NCI-H446 (cell line): Measurements from ENCODE around the gene ZNF839.
"Not testable (repeated sequence)": the region's sequence is repeated elsewhere in the genome, so short reads cannot be mapped to it uniquely, and the experiment has no call there.

Experiments
- DNase-seq, 2 experiments: peaks; one replicate each; lab custom pipeline; 2025; lab: John Stamatoyannopoulos, UW

The ZNF839 gene

DNA sequence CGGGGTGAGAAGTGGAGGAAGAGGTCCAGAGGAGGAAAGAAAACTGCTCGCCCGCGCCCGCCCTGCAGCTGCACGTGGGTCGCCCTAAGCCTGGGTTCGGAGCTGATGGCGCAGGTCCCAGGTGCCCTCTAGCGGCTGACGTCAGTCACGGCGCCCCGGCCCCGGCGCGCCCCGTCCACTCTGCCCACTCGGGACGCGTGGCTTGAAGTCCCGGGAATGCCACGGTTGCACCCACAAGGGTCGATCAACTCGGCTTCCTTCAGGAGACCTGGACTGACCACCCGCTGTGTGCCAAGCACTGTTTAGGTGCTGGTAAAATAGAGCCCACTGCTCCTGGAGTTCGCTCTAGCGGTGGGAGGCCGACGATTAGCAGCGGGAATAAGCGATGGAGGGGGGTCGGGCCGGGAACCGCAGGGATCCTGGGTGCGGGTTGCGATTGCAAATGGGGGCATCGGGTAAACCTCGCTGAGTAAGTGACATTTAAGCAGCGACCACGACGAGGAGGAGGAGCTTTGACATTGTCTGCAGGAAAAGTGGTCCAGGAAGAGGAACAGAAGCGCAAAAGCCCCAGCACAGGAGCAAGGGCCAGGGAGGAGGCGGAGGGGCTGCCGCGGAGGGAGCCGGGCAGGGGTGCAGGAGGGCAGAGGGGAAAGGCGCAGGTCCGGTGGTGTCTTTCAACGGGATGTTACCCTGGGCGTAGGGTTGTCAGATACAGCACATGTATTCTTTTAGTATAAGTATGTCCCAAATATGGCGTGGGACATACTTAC is 5.1 kb upstream of the ZNF839 start:
- DNase-seq: peak; percentile 50 to 83

- DNase-seq: no peak
Observed at GRCh38 chr14:102315121-102315520, 4.4 kb upstream of the ZNF839 start.

- peak; percentile 60 to 68 for DNase-seq
Observed at GRCh38 chr14:102316338-102316742, 3.2 kb upstream of the ZNF839 start.

- peak; percentile 79 to 93 for DNase-seq
Observed at GRCh38 chr14:102316743-102317563, 2.6 kb upstream of the ZNF839 start.

- DNase-seq: peak in 1 of 2 experiments; percentile 59
Observed at GRCh38 chr14:102317564-102318248, 1.8 kb upstream of the ZNF839 start.

- peak in 1 of 2 experiments; percentile 50 for DNase-seq
Observed at GRCh38 chr14:102318781-102319276, 717 bp upstream of the ZNF839 start.

- DNase-seq: peak in 1 of 2 experiments; percentile 23
Observed at GRCh38 chr14:102320033-102320660, 601 bp downstream of the ZNF839 start.

GRCh38 chr14:102320671-102321455 is 1.3 kb downstream of the ZNF839 start:
- DNase-seq: no peak

DNA sequence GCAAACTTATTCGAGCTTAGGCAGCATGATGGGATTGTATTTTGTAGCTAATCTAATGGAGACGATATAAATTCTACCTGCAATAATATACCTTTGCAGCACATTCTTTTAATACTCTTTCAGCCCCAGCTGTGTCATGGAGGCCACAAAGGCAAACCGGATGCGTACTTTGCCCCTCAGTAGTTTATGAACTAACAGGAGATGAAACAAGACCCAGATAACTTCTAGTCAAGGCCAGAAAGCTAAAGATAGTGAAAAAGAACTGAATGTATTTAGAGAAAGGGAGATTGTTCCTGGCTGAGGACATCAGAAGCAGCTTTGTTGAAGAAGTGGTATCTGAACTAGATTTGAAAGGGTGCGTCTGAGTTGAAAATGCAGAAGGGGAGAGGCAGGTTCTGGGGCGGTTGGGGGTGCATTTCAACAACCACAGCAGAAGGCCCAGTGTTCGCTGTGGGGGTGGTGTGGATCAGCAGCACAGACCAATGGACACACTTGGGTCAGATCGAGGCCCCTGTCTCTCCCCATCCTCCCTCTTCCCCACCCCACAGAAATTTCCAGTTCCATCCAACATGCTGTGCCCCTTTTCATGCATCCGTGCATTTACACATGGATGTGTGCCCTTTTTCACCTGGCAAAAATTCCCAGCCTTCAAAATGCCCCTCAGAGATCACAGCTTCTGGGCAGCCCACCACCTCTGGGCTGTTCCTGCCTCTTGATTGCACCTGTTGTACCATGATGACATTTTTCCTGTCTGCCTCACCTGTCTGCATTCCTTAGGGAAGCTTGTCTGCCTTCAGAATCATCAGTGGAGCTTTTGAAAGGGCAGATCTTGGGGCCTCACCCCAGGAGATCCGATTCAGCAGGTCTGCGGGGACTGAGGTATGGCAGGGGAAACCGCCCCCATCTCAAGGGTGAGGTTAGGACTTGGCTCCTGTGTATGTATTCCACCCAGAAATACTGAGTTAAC is 2.2 kb downstream of the ZNF839 start:
- DNase-seq: no peak

DNA sequence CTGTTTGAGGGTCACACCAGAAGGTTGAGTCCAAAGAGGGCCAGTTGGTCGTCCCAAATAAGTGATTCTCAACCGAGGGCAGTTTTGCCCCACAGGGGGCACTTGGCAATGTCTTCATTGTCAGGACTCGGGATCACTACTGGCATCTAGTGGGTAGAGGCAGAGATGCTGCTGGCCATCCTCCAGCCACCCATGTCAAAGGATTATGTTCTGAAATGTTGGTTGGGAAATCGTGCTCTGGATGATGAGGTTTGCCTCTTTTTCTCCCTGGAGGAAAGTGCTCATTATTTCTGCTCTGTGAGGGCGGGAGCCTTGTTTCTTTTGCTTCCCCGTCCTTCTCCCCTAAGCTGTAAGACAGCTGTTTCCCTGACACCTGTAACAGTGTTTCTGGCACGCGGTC is 3.6 kb downstream of the ZNF839 start:
- peak; percentile 45 to 63 for DNase-seq

DNA sequence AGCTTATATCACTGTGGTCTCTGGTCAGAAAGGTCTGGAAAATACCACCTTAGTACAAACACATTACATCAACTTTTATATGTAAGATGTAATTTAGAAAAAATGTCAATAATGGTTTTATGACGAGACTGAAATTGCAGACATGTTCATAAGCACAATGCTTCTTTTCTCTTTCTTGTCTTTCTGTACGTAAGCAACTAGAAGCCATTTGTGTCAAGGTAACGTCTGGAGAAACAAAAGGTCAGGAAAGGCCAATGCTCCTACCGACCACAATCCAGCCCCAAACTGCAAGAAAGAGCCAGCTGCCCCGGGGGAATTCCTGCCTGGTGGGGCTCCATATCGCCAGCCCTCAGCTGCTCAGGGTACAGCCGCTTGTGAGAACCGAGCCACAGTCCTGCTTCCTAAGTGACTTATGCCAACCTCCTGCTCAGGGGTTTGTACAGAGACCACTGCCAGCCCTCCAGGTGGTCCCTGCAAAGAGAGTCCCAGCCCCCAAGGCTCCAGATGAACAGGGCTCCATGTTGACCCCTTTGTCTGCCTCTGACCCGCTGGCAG is 6.3 kb downstream of the ZNF839 start:
- no peak for DNase-seq

DNA sequence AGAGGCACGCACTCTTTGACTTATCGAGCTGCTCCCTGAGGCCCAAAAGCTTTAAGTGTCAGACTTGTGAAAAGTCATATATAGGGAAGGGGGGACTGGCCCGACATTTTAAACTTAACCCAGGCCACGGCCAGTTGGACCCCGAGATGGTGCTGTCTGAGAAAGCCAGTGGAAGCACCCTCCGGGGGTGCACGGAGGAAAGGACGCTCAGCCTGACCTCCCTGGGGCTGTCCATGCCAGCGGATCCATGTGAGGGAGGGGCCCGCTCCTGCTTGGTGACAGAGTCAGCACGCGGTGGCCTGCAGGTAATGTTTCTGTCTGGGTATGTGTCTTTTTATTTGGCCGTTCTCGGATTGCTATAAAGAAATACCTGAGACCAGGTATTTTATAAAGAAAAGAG is 7.0 kb downstream of the ZNF839 start:
- DNase-seq: no peak

DNA sequence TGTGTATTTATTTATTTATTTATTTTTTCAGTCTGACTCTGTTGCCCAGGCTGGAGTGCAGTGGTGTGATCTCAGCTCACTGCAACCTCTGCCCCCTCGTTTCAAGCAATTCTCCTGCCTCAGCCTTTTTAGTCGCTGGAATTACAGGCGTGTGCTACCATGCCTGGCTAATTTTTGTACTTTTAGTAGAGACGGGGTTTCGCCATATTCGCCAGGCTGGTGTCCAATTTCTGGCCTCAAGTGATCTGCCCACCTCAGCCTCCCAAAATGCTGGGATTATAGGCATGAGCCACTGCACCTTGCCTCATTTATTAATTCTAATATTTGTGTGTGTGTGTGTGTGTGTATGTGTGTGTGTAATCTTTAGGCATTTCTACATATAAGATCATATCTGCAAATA is 9.8 kb downstream of the ZNF839 start:
- DNase-seq: not testable (repeated sequence)

DNA sequence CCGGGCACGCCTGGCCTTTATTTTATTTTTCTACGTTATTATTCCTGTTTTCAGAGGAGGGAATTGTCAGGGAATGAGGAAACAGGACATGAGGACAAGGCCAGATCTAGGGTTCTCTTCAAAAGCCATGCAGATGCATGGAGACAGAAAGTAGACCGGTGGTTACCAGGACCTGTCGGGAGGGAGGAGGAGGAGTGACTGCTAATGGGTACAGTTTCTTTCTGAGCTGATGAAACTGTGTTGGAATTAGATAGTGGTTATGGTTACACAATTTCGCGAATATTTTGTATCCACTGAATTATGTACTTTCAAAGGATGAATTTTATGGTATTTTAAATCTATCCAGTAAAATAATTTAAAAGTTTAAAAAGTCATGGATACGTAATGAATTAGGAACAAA is 11.3 kb downstream of the ZNF839 start:
- no peak for DNase-seq

GRCh38 chr14:102333390-102333789 is 13.8 kb downstream of the ZNF839 start:
- DNase-seq: no peak

GRCh38 chr14:102333795-102334705 is 14.5 kb downstream of the ZNF839 start:
- DNase-seq: no peak

DNA sequence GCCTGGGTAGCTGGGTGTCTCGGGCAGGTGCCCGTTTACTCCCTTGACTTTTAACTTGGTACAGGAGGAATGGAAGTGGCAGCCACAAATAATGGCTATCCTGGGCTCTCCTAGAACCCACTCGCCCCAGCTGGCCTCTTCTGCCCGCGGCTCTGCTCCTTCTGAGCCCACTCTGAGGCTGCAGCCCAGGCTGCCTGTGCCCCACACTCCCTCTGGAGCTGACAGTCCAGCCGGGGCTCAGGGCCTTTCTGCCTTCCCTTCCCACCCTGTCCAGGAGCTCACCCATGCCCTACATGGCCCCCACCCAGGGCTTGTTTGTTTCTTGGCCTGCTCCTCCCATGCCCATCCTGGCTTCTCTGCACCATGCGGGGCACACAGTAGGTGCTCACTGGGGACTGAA is 15.6 kb downstream of the ZNF839 start:
- DNase-seq: no peak

- DNase-seq: no peak
Observed at GRCh38 chr14:102338724-102339123, 19.2 kb downstream of the ZNF839 start.

DNA sequence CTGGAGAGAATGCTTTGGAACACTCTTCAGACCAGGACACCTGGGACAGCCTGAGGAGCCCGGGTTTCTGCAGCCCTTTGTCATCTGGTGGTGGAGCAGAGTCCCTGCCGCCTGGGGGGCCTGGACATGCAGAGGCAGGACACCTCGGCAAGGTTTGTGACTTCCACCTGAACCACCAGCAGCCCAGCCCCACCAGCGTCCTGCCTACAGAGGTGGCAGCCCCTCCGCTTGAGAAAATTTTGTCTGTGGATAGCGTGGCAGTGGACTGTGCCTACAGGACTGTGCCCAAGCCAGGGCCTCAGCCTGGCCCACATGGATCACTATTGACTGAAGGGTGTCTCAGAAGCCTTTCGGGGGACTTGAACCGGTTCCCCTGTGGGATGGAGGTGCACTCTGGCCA is 22.0 kb downstream of the ZNF839 start:
- no peak for DNase-seq
